Cortex of kidney (tissue), 1 donor: Measurements from ENCODE around the gene MPZL3.
"Not testable (repeated sequence)": the region's sequence is repeated elsewhere in the genome, so short reads cannot be mapped to it uniquely, and the experiment has no call there.

Experiments
- DNase-seq: peaks from one replicate; lab custom pipeline; 2025; lab: John Stamatoyannopoulos, UW

The MPZL3 gene

GRCh38 chr11:118212781-118213191 is 39.4 kb downstream of the MPZL3 start:
- DNase-seq, result no peak

- DNase-seq, result no peak
Observed at GRCh38 chr11:118212131-118212725, 39.9 kb downstream of the MPZL3 start.

GRCh38 chr11:118211006-118211405 is 41.2 kb downstream of the MPZL3 start:
- no peak for DNase-seq

GRCh38 chr11:118210323-118210722 is 41.8 kb downstream of the MPZL3 start:
- no peak for DNase-seq

GRCh38 chr11:118209033-118209432 is 43.1 kb downstream of the MPZL3 start:
- DNase-seq, result no peak

GRCh38 chr11:118207079-118207478 is 45.1 kb downstream of the MPZL3 start:
- no peak for DNase-seq

- no peak for DNase-seq
Observed at GRCh38 chr11:118206391-118207031, 45.7 kb downstream of the MPZL3 start.

- DNase-seq, result no peak
Observed at GRCh38 chr11:118205606-118206378, 46.4 kb downstream of the MPZL3 start.

- no peak for DNase-seq
Observed at GRCh38 chr11:118202599-118203422, 49.4 kb downstream of the MPZL3 start.

- DNase-seq, result no peak
Observed at GRCh38 chr11:118201966-118202365, 50.2 kb downstream of the MPZL3 start.

GRCh38 chr11:118200901-118201680 is 51.1 kb downstream of the MPZL3 start:
- no peak for DNase-seq

- DNase-seq, result no peak
Observed at GRCh38 chr11:118200497-118200896, 51.7 kb downstream of the MPZL3 start.

- no peak for DNase-seq
Observed at GRCh38 chr11:118199135-118199534, 53.0 kb downstream of the MPZL3 start.

- DNase-seq, result no peak
Observed at GRCh38 chr11:118198370-118198769, 53.8 kb downstream of the MPZL3 start.

GRCh38 chr11:118194835-118195627 is 57.1 kb downstream of the MPZL3 start:
- DNase-seq, result no peak

GRCh38 chr11:118193910-118194566 is 58.1 kb downstream of the MPZL3 start:
- DNase-seq, result no peak

GRCh38 chr11:118192817-118193216 is 59.3 kb downstream of the MPZL3 start:
- not testable (repeated sequence) for DNase-seq

GRCh38 chr11:118190942-118191506 is 61.1 kb downstream of the MPZL3 start:
- DNase-seq, result not testable (repeated sequence)

GRCh38 chr11:118186346-118187107 is 65.6 kb downstream of the MPZL3 start:
- no peak for DNase-seq
